ENCODE results near the gene SEC11A. TPM values are rescaled to one million over a fixed set of nuclear protein-coding genes. Genes with fewer than 3 reads are reported as not detected.
"Not testable (repeated sequence)": the region's sequence is repeated elsewhere in the genome, so short reads cannot be mapped to it uniquely, and the experiment has no call there.

The SEC11A gene
- total RNA-seq, 1 experiment from 2014 or later: 109 TPM

GRCh38 chr15:84642640-84643039, 73.3 kb downstream of the SEC11A start:
- not testable (repeated sequence) for DNase-seq (ENCODE audit: low read depth)

DNA sequence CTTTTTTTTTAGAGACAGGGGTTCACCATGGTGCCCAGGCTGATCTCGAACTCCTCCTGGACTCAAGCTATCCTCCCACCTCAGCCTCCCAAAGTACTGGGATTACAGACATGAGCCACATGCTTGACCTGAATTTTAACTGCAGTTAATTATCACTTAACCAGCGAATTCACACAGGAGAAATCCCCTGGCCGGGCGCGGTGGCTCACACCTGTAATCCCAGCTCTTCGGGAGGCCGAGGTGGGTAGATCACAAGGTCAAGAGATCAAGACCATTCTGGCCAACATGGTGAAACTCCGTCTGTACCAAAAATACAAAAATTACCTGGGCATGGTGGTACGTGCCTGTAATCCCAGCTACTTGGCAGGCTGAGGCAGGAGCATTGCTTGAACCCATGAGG, 74.1 kb downstream of the SEC11A start:
- DNase-seq (ENCODE audit: low read depth): not testable (repeated sequence)

GRCh38 chr15:84638103-84638502, 77.8 kb downstream of the SEC11A start:
- DNase-seq (ENCODE audit: low read depth): no peak

- no peak for DNase-seq (ENCODE audit: low read depth)
Observed at GRCh38 chr15:84634228-84634837, 81.6 kb downstream of the SEC11A start.

DNA sequence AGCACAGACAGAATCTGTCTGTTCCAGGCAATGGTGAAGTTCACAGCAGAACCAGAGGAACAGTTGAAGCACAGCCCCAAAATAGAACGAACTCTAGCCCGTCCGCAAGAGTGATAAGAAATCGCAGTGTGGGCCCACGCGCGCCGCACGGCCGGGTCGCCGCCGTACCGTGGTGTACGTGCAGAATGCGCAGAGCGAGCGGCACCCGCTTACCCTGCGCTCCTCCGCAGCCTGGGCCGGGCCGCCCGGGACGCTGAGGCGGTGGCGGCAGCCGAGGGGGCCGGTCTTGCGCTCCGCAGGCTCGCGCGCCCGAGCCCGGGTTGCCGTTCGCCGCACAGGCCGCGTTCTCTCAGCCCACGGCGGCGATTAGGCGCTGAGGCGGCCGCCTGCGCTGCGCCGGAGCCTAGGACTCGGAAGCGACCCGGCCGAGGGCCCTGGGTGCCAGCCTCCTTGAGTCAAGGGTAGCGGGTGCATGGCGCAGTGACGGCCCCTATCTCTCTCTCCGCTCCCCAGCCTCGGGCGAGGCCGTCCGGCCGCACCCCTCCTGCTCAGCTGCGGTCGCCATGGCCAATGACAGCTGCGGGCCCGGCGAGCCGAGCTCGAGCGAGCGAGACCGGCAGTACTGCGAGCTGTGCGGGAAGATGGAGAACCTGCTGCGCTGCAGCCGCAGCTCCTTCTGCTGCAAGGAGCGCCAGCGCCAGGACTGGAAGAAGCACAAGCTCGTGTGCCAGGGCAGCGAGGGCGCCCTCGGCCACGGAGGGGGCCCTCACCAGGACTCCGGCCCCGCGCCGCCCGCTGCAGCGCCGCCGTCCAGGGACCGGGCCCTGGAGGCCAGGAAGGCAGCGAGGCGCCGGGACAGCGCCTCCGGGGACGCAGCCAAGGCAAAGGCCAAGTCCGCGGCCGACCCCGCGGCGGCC, 82.4 kb downstream of the SEC11A start:
- DNase-seq (ENCODE audit: low read depth): peak; percentile 42

- no peak for DNase-seq (ENCODE audit: low read depth)
Observed at GRCh38 chr15:84631706-84632272, 84.2 kb downstream of the SEC11A start.

DNA sequence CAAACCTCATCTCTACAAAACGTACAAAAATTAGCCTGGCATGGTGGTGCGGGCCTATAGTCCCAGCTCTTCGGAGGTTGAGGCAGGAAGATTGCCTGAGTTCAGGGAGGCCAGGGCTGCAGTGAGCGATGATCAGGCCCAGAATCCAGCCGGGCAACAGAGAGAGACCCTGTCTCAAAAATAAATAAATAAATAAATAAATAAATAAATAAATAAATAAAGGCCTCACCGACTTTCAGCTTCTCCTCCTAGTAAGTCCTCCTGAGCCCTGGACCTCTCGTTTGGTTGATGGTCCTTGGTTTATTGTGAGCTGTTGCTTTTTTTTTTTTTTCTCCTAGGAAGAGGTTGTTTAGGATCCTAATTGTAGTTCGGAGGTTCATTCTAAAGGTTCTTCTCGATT, 86.9 kb downstream of the SEC11A start:
- no peak for DNase-seq (ENCODE audit: low read depth)

DNA sequence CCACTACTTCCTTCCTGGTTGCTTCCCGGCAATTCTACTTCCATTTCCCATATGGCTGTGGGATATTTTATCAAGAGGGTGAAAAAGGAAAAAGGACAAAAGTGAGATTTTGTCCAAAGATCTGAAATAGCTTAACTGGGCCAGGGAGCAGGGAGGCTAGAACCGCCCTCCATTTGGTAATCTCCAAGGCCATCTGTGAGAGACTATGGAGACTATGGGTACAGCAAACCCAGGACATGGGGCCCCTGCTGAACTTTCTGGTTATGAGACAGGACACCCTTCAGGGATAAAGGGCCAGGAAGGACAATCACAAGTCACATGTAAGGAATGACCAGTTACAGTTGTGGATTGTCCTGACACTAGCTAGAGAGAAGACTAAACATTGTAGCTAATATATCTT, 90.8 kb downstream of the SEC11A start:
- no peak for DNase-seq (ENCODE audit: low read depth)

DNA sequence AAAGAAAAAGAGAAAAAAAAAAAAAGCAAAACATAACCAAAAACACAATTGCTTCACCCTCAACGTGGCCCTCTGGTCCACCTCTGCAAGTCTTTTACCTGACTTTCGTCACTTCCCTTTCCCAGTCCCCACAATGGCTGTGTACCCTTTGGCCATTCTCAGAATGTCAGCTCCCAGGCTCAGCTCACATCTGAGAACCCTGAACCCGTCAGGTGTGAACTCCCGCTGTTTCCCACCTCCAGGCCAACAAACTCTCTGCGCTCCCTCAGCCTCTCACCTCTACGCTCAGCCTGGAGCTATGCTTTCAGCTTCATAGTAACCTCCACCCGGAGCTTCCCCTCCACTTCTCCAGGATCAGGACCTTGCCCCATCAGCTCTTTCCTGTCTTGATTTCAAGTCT, 91.6 kb downstream of the SEC11A start:
- DNase-seq (ENCODE audit: low read depth): no peak

- no peak for DNase-seq (ENCODE audit: low read depth)
Observed at GRCh38 chr15:84621358-84621979, 94.5 kb downstream of the SEC11A start.

DNA sequence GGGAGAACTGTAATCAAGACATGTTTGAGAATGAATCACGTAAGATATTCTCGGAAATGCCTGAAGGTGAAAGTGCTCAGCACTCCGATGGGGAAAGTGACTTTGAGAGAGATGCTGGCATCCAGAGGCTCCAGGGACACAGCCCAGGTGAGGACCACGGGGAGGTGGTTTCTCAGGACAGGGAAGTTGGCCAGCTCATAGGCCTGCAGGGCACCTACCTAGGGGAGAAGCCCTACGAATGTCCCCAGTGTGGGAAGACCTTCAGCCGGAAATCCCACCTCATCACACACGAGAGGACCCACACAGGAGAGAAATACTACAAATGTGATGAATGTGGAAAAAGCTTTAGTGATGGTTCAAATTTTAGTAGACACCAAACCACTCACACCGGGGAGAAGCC, 95.3 kb downstream of the SEC11A start:
- no peak for DNase-seq (ENCODE audit: low read depth)

Other genes starting within 250 kb of the SEC11A start
- 6.4 and 9.9 TPM in 2 replicates for gene ZSCAN2, start 115.1 kb downstream of the SEC11A start, total RNA-seq (2014; rRNA removed; shearing (Covaris generic))
- gene WDR73, start 61.9 kb downstream of the SEC11A start, total RNA-seq (2014; rRNA removed; shearing (Covaris generic)): 19.3 and 42.7 TPM in 2 replicates
- 0.30 and 3.4 TPM in 2 replicates for gene NMB, start 57.9 kb downstream of the SEC11A start, total RNA-seq (2014; rRNA removed; shearing (Covaris generic))
- 1.4 and 2.1 TPM in 2 replicates for gene ZNF592, start 32.5 kb upstream of the SEC11A start, total RNA-seq (2014; rRNA removed; shearing (Covaris generic))
- 0.11 and 0.24 TPM in 2 replicates for gene ALPK3, start 101.2 kb upstream of the SEC11A start, total RNA-seq (2014; rRNA removed; shearing (Covaris generic))
- not detected in 2 replicates for gene SLC28A1, start 168.5 kb upstream of the SEC11A start, total RNA-seq (2014; rRNA removed; shearing (Covaris generic))